ENCODE measurements around the gene ADAMTS12.

DNA sequence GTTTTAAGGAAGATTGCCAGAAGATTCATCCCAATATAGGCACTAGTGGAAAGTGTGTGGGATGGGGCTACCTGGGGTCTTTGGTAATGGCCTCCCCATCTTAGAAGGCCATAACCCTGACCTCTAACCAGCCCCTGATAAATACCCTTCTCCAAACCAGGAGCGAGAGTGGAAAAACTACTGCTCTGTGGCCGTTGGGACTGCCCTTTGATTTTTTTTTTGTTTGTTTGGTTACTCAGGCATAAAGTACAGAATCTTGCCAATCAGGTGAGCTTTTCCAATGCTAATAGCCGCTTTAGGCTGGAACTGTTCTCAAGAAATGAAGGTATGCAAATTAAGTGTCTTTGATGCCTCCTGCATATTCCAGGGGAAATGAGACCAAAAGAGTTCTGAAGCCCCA, 153.7 kb downstream of the ADAMTS12 start:
- TF ChIP-seq EZH2 (IDR thresholded peaks at IDR 0.05; ENCODE audit: insufficient read depth, poor library complexity, severe bottlenecking) = no peak
- TF ChIP-seq EZH2phosphoT487 (IDR thresholded peaks at IDR 0.05; ENCODE audit: insufficient read depth, low read depth) = no peak

Data from GM23248 (cell line).